Stimulated activated CD8-positive, alpha-beta memory T cell treated with anti-CD3 and anti-CD28 coated beads, Interleukin-12 subunit alpha, Interleukin-12 subunit beta, amount 100 ng/mL, for 24 hours (primary cell): Measurements from ENCODE around the gene GBX2.

Experiments
- DNase-seq: peaks from one replicate; pipeline ENCODE4 v3.0.0-alpha.2; 2020; ENCODE audit errors: extremely low read depth

The GBX2 gene

DNA sequence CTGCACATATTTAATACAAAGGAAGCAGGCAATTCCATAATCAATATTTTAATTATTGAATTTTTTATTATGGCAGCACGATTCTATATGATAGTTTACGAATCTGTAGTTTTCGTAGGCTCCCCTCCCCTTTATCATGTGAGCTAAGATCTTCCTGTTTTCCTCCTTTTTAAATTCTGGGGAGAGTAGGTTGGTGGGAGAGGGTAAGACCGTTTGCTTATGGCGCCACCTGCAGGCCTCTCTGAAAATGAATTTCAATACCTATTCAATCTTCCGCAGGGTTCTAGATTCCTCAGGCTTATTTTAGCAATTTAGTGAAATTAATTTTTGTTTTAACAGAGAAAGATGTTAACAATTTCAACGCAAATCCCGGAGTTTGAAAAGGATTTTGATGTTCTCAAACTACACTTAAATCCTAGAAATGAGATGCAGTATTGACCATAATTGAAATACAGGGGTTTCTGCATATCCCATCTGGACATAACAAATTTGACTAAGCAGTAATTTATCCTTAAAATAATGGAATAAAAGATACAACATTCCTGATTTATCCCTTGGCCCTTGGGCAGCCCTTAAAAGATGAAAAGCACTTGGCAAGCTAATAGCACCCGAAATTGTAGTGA, 12.8 kb upstream of the GBX2 start:
- DNase-seq, result no peak

DNA sequence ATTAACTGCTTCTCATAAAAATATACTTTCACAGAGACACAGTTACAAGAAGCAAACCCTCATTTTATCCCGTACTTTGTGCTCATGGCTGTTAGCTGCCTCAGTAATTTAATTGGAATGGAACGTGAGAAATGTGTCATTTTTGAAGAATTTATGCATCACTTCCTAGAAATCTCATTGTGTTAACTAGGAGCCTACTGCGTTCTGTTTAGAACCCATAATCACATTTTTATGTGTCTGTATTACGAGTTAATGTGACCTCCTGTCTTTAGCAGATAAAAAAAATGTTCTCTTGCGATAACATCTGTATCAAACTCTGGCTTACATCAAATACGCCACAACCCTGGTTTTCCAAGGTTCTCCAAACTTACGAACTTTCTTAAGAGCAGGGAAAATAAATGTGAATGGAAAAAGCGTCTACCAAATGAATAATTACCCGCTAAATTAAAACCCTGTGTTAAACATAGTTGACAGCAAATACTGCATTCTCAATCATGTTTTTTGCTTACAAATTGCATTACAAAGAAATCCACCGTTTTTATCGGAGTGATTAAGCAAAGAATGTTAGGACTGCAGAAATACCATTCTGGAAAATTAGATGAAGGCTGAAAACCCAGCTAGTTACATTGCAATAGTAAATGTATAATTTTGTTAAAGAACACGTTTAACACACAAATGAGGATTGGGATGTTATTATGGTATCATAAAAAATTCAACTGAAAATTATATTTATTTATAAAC, 12.1 kb upstream of the GBX2 start:
- DNase-seq, result no peak

DNA sequence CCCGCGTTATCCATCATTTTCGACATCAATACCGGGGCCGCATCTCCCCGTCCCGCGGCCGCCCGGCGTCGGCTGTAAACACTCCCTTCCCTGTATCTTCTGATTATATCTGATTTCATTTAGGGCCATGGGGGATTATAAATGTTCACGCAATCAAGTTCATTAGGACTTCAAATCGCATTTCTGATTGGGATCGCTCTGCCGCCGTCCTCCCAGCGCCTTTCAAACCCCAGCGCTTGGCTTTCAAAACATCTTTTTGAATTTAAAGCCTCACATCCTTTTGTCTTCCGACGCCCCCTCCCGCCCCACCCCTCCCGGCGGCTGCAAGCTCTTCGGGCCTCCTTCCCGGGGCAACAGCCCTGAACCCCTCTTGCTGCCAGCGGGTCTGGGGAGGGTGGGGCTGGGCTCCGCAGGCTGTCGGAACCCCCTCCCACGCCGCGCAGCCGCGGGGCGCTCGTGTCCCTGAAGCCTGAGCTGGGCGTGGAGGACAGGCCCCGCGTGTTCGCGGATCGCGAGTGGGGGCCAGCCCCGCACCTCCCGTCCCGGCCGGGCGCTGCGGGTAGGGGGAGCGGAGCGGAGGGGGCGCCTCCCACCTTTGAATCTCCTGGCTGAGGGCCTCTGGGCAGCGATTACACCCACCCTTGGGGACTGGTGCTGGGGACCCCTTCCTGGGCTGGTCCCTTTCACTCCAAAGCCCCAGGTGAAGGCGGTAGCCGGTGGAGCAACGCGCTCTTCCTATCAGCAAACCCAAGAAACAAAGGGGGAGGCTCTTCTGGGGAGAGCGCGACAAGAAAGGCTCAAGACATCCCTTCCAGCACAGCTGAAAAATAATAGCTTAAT, 11.3 kb upstream of the GBX2 start:
- no peak for DNase-seq

DNA sequence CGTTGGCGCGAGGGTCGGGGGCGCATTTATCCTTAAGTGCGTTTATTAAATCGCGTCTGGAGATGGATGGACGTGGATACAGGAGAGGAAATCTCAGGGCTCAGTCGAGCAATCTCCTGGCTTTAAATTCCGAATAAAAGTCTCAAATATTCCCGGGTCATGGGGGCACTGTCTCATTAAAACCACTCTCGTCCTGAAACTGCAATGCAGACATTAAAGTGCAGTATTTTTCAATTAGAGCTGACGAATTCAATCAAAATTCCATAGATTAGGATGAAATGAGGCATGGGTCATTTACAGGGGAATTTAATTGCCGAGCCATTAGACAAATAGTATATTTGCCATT, 10.7 kb upstream of the GBX2 start:
- DNase-seq, result no peak

DNA sequence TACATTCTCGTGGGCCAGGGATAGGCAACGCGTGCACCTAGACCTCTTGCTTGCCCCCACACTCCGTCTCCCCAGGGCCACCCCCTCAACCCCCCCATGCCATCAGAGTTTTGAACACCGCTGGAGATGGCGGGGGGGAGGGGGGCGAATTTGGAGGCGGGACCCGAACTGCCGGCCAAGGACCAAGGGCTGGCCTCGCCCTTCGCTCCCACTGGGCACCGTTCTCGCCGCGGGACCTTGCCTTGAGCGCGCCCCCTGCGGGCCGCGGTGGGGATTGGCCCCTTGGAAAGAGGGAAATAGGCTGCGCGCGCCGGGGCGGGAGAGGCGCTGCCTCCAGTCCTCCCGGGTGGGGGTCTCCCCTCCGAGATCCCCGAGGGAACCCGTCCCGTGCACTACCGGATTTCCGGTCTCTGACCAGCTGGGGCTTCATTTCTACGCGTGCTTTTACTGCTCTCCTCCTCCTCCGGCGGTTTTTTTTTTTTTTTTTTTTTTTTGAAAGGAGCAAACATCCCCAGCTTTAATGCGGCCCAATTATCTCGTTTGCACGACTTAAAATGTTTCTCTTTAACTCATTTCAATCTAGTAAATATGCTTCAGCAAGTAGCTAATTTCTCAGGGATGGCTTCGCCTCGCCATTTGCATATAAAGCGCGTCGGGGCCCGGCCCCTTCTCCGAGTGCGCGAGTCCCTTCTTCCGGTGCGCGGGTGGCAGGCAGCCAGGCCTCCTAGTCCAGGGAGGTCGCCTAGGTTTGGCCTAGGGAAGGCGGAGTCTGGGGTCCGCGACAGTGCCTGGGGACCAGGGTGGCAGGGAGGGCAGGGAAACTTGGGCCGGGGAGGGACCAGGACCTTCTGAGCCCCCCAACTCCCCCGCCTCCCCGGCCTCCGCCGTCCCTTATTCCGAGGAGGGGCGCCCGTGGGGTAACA, 10.0 kb upstream of the GBX2 start:
- no peak for DNase-seq

DNA sequence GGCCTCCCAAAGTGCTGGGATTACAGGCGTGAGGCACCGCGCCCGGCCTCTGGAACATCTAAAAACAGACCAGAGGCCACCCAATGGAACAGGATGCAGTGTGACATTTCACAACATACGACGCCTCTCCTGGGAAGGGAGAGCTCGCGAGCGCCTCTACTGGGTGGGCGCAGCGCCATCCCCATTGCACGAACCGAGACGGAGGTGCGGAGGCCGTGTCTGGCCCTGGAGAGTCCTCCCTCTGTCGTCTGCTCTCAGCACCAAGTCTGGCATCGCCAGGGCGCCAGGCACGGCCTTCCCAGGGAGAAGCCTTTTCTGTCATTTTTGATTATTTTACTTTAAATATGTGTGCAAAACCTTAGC, 9.4 kb upstream of the GBX2 start:
- no peak for DNase-seq

DNA sequence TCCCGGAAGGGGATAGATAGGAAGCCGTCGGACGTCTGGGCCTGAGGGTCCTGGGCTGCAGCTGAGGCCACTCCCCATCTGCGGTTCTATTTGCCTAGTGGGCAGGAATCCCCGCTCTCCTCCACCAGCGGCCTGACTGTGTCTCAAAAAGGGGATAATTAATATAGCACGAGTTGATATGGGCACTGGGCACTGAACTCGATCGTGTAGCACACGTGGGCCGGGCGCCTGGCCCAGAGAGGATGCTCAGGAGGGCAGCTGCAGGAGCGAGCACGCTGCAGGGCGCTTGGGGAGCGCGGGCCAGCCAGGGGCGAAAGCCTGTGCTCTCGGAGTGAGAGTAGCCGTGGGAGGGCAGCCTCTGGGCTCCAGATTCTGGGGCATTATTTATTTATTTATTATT, 8.8 kb upstream of the GBX2 start:
- no peak for DNase-seq

DNA sequence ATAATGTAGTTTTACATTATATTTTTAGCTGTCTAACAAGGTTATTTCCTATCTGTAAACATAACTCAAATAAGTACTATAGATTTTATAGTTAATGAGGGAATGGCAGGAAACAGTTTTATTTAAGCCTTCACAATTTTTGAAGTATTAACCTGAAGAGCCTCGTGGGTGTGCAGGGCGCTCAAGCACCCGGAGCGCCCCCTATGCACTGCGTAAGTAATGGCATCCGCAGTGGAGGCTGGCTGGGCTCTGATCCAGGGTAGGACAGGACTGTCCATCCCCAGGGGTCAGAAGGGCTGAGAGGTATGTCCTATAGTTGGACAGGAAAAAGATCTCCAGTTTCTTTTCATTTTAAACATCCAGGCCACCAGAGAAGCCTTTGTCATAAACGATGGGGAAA, 8.2 kb upstream of the GBX2 start:
- no peak for DNase-seq

DNA sequence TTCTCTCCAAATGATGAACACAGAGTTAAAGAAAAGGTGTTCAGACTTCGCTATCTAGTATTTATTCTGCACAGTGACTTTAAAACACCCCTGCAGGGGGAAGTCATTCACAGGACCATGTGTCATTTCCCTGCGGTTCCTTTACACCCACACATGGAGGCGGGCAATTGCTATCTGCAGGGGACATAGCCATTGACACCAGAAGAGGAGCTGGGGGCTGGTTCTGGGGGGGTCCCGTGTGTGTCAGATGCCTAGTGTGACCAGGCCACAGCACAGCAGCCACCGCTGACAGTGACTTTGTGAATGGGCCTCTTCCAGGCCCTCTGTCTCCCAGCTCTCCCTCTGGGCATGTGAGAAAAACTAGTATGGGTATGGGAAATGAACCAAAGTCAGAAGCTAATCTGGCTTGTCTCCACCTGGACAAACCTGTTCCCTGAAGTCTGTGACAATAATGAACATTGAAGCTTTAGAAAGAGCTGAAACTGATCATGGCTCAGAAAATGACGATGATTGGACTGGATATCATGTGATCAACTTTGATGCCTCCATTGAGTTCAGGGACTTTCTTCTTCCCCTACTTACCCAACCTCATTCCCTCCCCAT, 7.5 kb upstream of the GBX2 start:
- no peak for DNase-seq

DNA sequence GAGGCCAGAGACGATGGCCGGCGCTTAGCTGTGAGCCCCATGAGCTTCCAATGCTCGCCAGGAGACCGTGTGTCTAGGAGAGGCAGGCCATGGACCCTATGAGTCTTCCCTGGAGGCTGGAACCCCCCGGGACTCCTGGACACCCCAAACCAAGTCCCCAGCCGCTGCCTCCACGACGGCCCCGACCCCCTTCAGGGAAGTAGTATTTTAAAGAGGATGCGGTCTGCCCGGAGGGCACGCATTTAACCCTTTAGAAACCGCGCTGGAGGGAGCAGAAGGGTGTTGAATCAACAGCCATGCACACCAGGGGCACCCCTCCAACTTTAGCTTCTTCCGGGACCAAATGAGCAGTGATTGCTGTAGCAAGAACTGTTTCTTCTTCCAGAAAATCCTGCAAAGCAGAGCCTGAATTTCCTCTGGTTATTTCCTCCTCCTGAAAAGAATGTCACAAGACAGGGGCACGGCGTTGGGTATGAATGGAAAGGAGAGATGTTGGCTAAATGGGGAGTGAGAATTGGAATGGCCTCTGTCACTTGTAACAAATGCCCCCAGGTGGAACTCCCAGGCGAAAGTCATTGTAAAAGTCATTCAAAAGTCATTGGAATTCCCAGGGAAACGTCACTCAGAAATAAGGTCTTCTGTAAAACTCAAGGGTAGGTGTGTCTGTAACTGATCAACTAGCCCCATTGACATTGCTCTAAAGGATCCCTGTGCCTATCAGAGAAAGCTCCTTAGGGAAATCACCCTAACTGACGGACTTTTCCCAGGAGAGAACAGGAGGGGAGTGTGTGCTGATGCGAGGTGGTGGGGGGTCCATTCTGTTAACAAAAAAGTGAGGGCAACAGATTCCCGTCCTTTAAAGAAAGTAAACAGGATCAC, 5.8 kb upstream of the GBX2 start:
- no peak for DNase-seq

DNA sequence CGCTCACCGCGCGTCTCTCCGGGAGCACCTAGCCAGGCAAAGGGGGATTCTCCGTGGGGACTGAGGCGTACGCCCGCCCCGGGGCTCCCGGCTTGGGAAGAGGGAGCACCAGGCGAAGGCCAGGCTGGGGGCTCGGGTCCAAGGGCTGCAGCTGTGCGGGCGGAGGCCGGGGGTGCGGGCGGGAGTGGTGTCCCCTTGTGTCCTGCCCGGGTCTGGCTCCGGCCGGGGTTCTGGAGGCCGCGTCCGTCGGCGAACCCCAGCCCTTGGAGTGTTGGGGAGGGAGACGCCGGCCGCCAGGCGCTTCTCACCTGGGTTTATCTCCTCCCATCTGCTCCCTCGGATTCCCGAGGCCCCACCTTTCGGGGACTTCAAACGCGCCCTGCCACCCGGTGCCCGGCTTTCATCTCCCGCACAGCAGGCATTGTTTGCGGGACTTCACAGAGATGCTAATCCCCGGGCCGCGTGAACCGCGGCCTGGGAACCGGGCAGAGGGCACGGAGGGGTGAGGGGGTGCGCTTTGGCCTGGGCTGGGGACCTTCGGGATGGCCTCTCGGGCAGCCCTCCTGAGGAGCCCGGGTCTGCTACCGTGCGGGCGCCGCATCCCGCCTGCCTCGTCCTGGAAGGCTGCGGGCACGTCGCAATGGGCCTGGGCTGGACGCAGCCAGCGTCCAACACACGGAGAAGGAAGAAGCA, 5.0 kb upstream of the GBX2 start:
- no peak for DNase-seq

DNA sequence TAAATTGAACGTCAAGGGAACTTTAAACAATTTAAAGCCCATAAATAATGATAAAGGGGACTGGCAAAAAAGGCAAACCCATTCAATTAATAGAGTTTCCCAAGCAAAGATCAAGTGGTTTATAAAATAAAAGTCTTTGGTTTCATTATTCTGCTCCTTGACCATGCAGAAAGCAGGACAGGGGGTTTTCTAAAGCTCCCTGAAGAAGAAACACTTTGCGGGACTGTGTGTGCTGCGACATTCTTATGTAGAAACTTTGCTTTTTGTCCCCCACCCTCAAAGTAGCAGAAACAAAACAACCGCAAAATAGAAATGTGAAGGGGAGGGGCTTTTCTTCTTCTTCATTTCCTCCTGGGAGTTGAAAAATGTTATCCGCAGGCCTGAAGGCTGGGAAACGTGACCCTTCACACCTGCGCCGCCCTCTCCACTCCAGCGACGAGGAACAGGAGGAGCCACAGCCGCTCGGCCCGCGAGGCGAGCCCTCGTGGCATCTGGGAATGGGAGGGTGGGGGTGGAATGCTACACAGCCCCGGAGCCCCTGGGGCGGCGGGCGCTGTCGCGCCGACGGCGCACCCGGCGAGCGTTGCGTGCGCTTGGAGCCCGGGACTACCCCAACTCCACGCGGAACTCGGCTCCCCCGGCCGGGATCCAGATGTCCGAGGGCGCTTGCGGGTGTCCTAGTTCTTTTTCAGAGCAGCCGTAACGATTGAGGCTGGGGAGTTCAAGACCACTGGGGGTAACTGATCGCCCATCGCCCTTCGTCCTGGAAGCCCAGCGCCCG, 4.3 kb upstream of the GBX2 start:
- DNase-seq, result no peak

DNA sequence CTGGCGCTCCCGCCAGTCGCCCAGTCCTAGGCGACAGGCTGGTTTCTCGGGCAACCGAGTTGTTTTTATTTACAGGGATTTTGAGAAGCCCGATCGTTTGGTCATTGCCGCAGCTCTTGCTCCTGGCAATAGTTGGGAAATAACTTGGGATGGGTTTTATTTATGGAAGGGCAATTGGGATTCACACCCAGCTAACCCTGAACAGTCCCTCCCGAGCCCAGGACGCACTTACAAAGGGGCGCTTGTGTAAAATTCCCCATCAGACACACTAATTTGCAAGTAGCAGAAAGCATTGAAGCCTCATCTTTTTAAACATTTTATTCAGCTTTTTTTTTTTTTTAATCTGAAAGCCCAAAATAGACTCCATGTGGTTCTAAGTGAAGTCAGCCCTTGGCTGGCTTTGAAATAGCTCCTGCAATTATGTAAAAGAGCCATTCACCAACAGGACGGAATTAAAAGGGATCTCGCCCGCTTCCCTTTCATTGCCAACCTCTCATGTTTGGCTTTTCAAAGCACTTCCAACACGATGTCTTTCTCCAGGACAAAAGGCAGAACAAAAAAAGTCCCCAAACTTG, 3.6 kb upstream of the GBX2 start:
- DNase-seq, result no peak

DNA sequence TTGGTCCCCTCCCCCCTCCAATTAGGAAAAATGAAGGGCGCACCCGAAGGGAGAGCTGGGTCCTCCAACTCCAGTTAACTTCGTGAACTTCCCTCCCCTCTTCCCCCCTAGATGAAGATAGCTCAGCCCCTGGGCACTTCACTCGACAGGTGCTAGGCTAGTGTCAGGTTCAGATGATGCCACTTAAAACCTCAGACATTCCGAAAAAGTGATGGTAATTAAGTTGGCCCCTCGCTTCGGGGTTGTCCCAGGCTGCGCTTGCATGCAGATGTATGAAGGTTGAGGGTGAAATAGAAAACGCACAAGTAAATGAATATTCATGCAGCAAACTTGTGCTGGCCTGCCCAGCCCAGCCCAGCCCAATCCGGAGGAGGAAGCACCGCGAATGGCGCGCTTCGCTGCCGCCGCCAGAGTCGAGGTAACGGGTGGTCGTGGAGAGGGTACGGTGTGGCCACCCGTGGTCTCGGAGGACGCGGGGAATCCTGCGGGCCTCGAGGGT, 3.0 kb upstream of the GBX2 start:
- DNase-seq, result no peak

DNA sequence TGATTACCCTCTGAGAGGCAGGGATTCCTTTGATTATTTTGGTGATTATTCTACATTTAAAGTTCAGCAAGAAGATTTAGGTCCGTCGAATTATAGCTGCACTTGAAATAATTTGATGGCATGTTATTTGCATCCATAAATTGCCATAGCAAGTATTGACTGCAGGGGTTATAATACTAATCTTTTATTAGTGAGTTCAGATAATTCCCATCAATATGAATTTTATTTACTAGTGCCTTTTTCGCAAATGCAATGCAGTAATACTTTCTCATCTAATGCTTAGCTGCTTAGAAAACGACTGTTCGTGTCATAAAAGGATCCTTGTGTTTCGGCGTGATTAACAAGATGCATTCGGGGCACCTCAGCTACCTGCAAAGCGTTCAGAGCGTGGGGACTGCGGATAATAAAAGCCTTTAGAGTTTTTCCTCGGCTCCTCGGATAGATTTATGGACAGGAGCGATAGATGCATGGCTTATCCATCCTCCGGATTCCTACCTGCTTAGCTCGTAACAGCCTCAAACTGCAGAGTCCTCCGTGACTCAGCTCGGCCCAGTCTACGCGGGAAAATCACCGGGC, 2.5 kb upstream of the GBX2 start:
- DNase-seq, result no peak

DNA sequence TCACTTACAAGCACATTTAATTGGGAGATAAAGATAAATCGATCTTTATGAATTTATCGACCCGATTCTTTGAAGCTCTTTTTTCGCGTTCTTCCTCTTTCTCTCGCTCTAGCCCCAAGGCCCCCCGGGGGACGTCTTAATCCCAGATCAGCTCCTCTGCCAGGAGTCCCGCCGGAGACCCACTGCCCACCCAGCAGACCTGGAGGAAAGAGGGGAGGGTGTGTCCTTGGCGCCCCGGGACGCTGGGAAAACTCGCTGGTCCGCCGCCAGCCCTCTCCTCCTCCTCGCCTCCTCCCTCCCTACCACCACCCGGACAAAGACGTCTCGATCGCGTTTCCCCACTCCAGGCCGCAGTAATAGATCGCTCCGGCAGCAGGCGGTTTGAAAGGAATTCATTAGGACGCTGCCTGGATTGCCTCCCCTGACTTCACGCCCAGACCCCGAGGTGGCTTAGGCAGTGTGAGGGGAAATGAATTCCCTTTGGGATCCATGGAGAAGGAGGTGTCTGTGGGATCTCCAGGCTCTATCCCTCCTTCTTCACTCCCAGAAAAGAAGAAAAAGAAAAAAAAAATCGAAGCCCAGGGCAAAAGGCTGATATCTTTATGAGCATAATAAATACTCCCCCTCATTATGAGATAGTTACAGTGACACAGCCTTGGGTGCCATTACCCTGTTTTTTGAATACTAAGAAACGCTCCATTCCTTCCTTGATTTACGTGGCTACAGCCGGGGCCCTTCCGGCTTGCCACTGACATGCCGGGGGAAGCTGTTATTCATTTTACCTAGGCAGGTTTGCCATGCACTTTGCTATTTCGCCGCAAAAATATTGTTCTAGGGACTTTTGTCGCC, 1.8 kb upstream of the GBX2 start:
- no peak for DNase-seq

DNA sequence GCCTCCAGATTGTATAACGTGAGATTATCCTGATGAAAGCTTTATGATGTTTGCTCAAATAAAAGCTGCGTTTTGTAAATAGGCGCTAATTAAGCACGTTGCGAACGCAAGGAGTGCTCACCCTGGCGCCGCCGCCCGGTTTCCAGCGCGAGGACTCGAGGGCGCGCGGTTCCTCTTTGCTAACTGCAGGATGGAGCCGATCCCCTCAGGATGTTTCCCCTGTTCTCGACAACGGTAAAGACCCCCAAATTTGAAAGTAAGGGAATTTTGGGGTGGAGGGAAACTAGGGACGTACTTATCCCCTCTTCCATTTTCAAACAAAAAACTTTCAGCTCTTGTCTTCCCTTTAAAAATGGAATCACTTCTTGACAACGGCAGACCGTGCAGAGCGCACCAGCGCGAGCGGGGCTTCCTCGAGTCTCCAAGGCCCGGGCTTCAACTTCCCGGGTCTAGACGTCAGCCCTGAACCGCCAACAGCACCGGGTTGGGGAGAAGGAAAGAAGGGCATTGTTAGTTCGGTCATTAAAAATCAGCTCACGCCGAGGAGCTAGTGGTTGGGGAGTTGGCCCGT, 1.1 kb upstream of the GBX2 start:
- DNase-seq, result no peak
